ENCODE results near the gene SLC13A2.

SLC13A2 gene

DNA sequence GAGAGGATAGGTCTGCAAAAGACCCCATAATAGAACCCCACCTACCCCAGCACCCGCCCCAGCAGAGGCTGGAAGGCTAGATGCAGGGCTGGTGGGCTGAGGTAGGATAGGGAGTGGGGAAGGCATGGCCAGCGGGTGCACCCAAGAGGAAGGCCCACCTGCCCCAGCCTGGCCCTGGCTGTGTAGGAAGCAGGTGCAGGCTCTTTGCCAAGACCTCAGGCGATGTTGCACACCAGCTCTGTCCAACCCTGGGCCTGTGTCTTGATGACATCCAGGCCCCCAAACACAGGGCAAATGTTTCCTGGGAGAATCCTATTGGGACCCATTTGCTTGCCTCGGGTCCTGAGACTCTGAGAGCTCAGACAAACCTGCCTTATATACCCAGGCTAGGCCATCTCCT is 66.8 kb downstream of the SLC13A2 start:
- DNase-seq: no peak

DNA sequence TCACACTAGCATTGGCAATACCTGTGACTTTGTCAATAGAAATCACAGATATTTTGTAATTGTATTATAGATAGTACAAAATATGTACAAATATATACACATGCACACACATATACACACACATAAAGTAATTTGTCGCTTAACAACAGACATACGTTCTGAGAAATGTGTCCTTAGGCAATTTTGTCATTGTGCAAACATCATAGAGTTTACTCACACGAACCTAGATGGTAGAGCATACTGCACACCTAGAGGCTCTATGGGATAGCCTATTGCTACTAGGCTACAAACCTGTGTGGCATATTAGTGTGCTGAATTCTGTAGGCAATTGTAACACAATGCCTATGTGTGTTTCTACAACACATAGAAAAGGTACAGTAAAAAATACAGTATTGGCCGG is 68.0 kb downstream of the SLC13A2 start:
- DNase-seq: no peak

DNA sequence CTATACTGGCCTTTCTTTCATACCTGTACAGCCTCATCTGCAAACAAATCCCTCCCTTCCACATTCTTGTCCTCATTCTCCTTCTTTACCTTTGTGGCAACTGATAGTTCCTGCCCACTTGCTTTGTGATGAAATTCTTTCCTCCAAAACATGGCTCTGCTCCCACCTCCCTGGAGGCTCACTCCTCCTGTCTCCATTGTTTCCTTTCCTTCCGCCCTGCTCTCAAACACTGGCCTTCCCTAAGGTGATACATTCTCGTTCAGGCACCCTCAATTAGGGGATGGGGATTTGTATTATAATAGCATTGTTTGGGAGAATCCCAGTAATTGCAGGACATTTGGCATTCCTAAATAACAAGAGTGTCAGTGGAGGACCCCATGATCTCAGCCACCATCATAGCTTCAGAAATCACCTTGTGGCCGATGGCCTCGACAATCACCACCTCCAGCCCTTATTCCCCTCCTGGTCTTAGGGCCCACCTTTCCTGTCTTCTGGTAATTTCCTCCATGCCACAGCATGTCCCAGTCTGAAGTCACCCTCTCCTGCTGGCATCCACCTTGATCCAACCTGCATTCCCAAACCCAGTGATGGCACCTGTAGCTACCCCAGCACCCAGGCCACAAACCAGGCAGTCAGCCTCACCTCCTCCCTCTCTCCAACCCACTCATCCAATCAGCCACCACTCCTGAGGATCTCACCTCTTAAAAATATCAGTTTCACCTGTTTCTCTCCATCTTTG is 71.1 kb downstream of the SLC13A2 start:
- DNase-seq: no peak

DNA sequence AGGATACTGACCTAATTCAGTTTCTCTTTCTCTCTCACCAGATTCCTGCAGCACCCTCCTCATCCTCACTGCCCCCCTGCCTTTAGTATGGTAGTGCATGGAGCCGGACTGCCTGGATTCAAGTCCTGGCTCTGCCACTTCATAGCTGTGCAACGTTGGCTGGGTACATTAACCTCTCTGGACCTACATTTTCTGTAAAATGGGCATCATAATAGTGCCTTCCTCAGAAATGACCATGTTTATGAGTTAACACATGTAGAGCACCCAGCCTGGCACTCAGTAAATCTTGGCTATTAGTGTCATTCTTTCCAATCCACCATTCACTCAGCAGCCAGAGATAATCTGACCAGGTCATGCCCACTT is 71.7 kb downstream of the SLC13A2 start:
- DNase-seq: no peak

DNA sequence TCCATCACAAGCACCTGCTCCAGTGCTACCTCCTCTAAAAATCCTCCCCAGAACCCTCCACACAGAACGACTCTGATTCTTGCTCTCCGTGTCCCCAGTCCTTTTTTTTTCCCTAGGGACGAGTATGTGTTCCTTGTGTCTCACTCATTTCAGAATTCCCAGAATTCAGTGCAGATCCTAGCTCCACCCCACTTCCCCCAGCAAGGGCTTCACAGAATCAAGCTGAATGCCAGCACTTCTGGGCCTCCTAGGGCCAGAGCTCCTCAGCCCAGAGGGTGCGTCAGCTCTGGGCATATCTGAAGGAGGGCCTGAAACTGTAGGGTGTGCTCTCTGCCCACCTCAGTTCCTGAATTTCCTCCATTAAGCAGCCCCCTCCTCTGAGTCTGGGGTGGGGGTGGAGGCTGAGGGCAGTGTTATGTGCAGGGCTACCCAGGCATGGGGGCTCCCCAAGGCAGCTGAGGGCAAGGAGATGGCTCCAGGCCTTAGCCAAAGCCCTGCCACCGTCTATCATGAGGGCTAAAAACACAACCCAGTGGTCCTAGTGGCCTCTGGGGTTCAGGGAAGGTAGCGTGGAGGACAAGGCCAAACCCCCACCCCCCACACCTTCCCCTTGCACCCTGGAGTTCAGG is 72.5 kb downstream of the SLC13A2 start:
- no peak for DNase-seq

DNA sequence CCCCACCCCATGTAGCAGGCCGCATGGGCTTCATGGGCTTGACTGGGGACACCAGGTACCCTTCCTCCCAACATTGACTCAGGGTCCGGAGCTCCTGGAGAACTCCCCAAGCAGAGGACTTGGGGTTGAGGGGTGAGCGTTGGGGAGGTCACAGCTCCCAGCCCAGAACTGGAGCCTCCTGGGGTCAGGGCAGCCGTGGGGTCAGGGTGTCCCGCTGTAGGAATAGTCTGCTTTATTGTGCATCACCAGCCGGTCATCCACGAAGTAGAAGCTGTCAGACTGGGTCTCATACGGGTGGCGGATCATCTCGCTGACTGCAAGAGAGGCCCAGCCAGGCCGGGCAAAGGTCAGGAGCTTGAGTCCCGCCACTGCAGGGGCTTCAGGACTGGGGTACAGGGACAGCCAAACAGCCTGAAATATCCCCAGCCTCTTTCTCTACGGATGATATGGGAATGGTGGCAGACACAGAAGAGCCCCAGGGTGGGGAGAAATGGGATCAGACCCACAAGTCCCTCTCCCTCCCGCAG is 73.7 kb downstream of the SLC13A2 start:
- DNase-seq: no peak

Measured in activated CD4-positive, alpha-beta T cell treated with anti-CD3 and anti-CD28 coated beads, Interleukin-2, amount 50 U/mL, for 16 hours (primary cell).